HG03159 (cell line): Measurements from ENCODE around the gene MEF2B.
"Not testable (repeated sequence)": the region's sequence is repeated elsewhere in the genome, so short reads cannot be mapped to it uniquely, and the experiment has no call there.

Experiments used
- ATAC-seq: cut with Tn5 transposase; IDR thresholded peaks from one replicate; pipeline ENCODE4 v1.9.1; 2021; ENCODE audit warnings: mild to moderate bottlenecking, moderate library complexity; ENCODE audit not compliant: unreplicated experiment

The MEF2B gene

GRCh38 chr19:19102566-19102965 lies 67.5 kb downstream of the MEF2B start:
- ATAC-seq: not testable (repeated sequence)

- ATAC-seq: no peak
Measured at GRCh38 chr19:19101540-19101939, 68.5 kb downstream of the MEF2B start.

- ATAC-seq: no peak
Measured at GRCh38 chr19:19098703-19099632, 71.1 kb downstream of the MEF2B start.

- ATAC-seq: no peak
Measured at GRCh38 chr19:19098084-19098702, 71.9 kb downstream of the MEF2B start.

GRCh38 chr19:19096641-19097627 lies 73.1 kb downstream of the MEF2B start:
- no peak for ATAC-seq

- ATAC-seq: no peak
Measured at GRCh38 chr19:19095691-19096090, 74.4 kb downstream of the MEF2B start.
